HepG2 (cell line): ENCODE measurements around the gene SNRPB2. TPM values are rescaled to one million over a fixed set of nuclear protein-coding genes. Genes with fewer than 3 reads are reported as not detected.

Experiments used
- ATAC-seq: fragments of 200-7000 bp; cut with Tn5 transposase; 3 replicates; pipeline ENCODE4 v1.9.1; 2020; ENCODE audit warnings: mild to moderate bottlenecking, moderate library complexity
- BruUV-seq: library from RNA; stranded (reverse); fragments of 400-500 nt; replicated peaks from 2 replicates; lab custom pipeline; 2021; lab: Mats Ljungman, UMichigan
- CTCF ChIA-PET: fragments of 300-600 bp; formaldehyde crosslinking; extraction: SDS; loops from one replicate; lab custom pipeline; 2021; ENCODE audit warnings: low total read pairs, inconsistent platforms, low intra/inter-chr PET ratio; lab: Yijun Ruan, JAX
- POLR2A ChIA-PET: fragments of 350-600 bp; sonication (Branson Sonifier 250); formaldehyde crosslinking; loops from one replicate; lab custom pipeline; 2020; ENCODE audit warnings: antibody characterized with exemption, inconsistent platforms; lab: Yijun Ruan, JAX
- DNase-seq: peaks from one replicate; pipeline ENCODE4 v3.0.0-alpha.2; 2015; ENCODE audit warnings: low spot score
- FAIRE-seq: peaks from 3 replicates; lab custom pipeline; 2011; peaks lifted over from hg19 to GRCh38; lab: Jason Lieb, UNC
- H2AFZ ChIP-seq: one replicate; pipeline ENCODE4 v1.6.1; 2011; ENCODE audit warnings: low read length, inconsistent platforms
- H3K27ac ChIP-seq: fragments of 300-600 bp; 3 replicates; pipeline ENCODE4 v1.8.0; 2011; ENCODE audit warnings: mixed run types, mild to moderate bottlenecking, mixed read lengths, low read length, inconsistent platforms; ENCODE audit not compliant: insufficient read depth; ENCODE audit errors: extremely low read length
- H3K27me3 ChIP-seq, 2 experiments: fragments of 200-600 bp in 1 of 2; 2 replicates in 1 of 2; 3 replicates in 1 of 2; pipeline versions ENCODE4 v1.6.0 to v1.8.0; 2011; ENCODE audit warnings: low read length in 2 of 2, mild to moderate bottlenecking in 2 of 2, moderate library complexity in 2 of 2, inconsistent platforms in 1 of 2; ENCODE audit not compliant: insufficient read depth in 2 of 2, control insufficient read depth in 1 of 2
- H3K36me3 ChIP-seq, 2 experiments: fragments of 200-600 bp in 1 of 2; replicated peaks in 1 of 2; 2 replicates in 1 of 2; 3 replicates in 1 of 2; pipeline versions ENCODE4 v1.5.1 to v1.8.0; 2011; ENCODE audit warnings: low read length in 2 of 2, inconsistent platforms in 1 of 2; ENCODE audit not compliant: insufficient read depth in 2 of 2, control insufficient read depth in 1 of 2
- H3K4me1 ChIP-seq: 2 replicates; pipeline ENCODE4 v1.5.1; 2012; ENCODE audit warnings: low read length, inconsistent platforms; ENCODE audit not compliant: insufficient read depth
- H3K4me2 ChIP-seq: 2 replicates; pipeline ENCODE4 v1.6.0; 2011; ENCODE audit warnings: low read depth, low read length, inconsistent platforms
- H3K4me3 ChIP-seq, 3 experiments: fragments of 200-600 bp in 1 of 3; sonication (generic), shearing (Covaris generic) in 1 of 3; replicated peaks in 1 of 3; 2 replicates each; pipeline ENCODE4 v1.5.1; 2011 to 2016; ENCODE audit warnings: low read length in 3 of 3, inconsistent platforms in 2 of 3, low read depth in 2 of 3, mild to moderate bottlenecking in 2 of 3, control low read depth in 1 of 3, mixed read lengths in 1 of 3; ENCODE audit not compliant: insufficient read depth in 1 of 3
- H3K79me2 ChIP-seq: one replicate; pipeline ENCODE4 v1.6.1; 2011; ENCODE audit warnings: low read length, inconsistent platforms; ENCODE audit not compliant: insufficient read depth
- H3K9ac ChIP-seq: 2 replicates; pipeline ENCODE4 v1.6.0; 2011; ENCODE audit warnings: mild to moderate bottlenecking, low read depth, low read length, inconsistent platforms; ENCODE audit not compliant: insufficient read depth
- H3K9me3 ChIP-seq: 2 replicates; pipeline ENCODE4 v1.5.1; 2012; ENCODE audit warnings: mild to moderate bottlenecking, low read length
- H4K20me1 ChIP-seq: 2 replicates; pipeline ENCODE4 v1.6.0; 2011; ENCODE audit warnings: inconsistent platforms, mild to moderate bottlenecking, low read length, moderate library complexity; ENCODE audit not compliant: insufficient read depth
- AHDC1 ChIP-seq: sonication (generic); formaldehyde crosslinking; IDR thresholded peaks from 2 replicates; pipeline ENCODE4 v1.5.1; 2020; ENCODE audit warnings: mild to moderate bottlenecking, missing genetic modification reagents, borderline replicate concordance
- CCDC6 ChIP-seq: sonication (generic); formaldehyde crosslinking; IDR thresholded peaks from 2 replicates; pipeline ENCODE4 v1.8.1; 2022; ENCODE audit warnings: mild to moderate bottlenecking, missing genetic modification reagents, moderate library complexity
- EEA1 ChIP-seq: sonication (generic); formaldehyde crosslinking; IDR thresholded peaks from 2 replicates; pipeline ENCODE4 v1.5.1; 2020; ENCODE audit warnings: mild to moderate bottlenecking, missing genetic modification reagents, borderline replicate concordance
- HIVEP1 ChIP-seq: sonication (generic); formaldehyde crosslinking; IDR thresholded peaks from 2 replicates; pipeline ENCODE4 v1.4.0; 2020; ENCODE audit warnings: mild to moderate bottlenecking, missing genetic modification reagents
- ZNF17 ChIP-seq: sonication (generic); formaldehyde crosslinking; IDR thresholded peaks from 2 replicates; pipeline ENCODE4 v1.5.0; 2020; ENCODE audit warnings: mild to moderate bottlenecking, missing genetic modification reagents
- ZNF354B ChIP-seq: sonication (generic); formaldehyde crosslinking; IDR thresholded peaks from 2 replicates; pipeline ENCODE4 v1.8.0; 2022; ENCODE audit warnings: mild to moderate bottlenecking, missing genetic modification reagents
- WGBS: methylation state at CpG from one replicate; pipeline ENCODE4 v1.1.6; 2017; ENCODE audit warnings: low lambda C conversion rate; 5-methylcytosine and 5-hydroxymethylcytosine counted together
- in situ Hi-C: cut with HindIII; loops from 2 replicates; pipeline ENCODE4 v1.10.0; 2017; ENCODE audit warnings: low pct_unique_long_range_greater_than_20kb; ENCODE audit not compliant: extremely low pct_ligation_motif_present
- intact Hi-C: fragments of 100-400 bp; cut with micrococcal nuclease; formaldehyde crosslinking; loops from one replicate; pipeline ENCODE4 v1.10.0; 2022; ENCODE audit not compliant: unreplicated experiment
- polyA plus RNA-seq, 8 experiments: library from polyadenylated mRNA; depleted of rRNA in 3 of 8; stranded (reverse) in 7 of 8; unstranded in 1 of 8; fragments of >200 nt; fragmentation: Illumina TruSeq in 4 of 8; extraction: Trizol in 4 of 8; gene quantifications; 2 replicates each; pipeline versions ENCODE4 v1.2.1 to v1.2.3, GENCODE V29; 2011 to 2016; ENCODE audit warnings: low read depth in 4 of 8, missing spikeins in 1 of 8, mixed read lengths in 1 of 8; ENCODE audit not compliant: insufficient read depth in 1 of 8
- total RNA-seq, 5 experiments: library from RNA; depleted of rRNA; stranded (reverse); fragments of >200 nt; fragmentation: Illumina TruSeq; extraction: Trizol; gene quantifications; 2 replicates each; pipeline ENCODE4 v1.2.3, GENCODE V29; 2016; ENCODE audit warnings: low read depth in 1 of 5

Gene SNRPB2
- total and polyA plus RNA-seq, 2 of the 13 experiments (the other 11 are each of a cell fraction or from before 2014, with no cell fraction given): 107 to 204 TPM

GRCh38 chr20:16710781-16711180, 19.0 kb upstream of the SNRPB2 start:
- TF ChIP-seq AHDC1 (CRISPR knock-in tag) (no peak), ZNF17 (no peak), CCDC6 (no peak), HIVEP1 (CRISPR knock-in tag) (no peak), EEA1 (no peak), ZNF354B (CRISPR knock-in tag) (no peak)
- no peaks in the 10 kb centered on the region for H4K20me1 ChIP-seq
- H3K27ac ChIP-seq: no peak overlapping the region
- intact Hi-C loops (no loop called here), in situ Hi-C loops (no loop called here)
- no peaks in the 10 kb centered on the region for H3K36me3 ChIP-seq
- DNase-seq (no peak), ATAC-seq (no peak), FAIRE-seq (no peak)
- peaks cover 5 to 36% of the 10 kb centered on the region in 2 experiments; a peak in 3 of 5 replicates for H3K27me3 ChIP-seq
- no peaks in the 10 kb centered on the region for H3K79me2 ChIP-seq
- H3K4me3 ChIP-seq: no peak overlapping the region
- H3K9me3 ChIP-seq: peaks cover 11% of the 10 kb centered on the region
- ChIA-PET CTCF (no interaction called here), POLR2A (no interaction called here)
- BruUV-seq: no TSS peak
- peaks cover 19% of the 10 kb centered on the region for H3K4me1 ChIP-seq
- no peak overlapping the region for H3K4me2 ChIP-seq
- WGBS: 11% methylated on average over 3 of the region's 3 CpGs
- H2AFZ ChIP-seq: no peak overlapping the region
- H3K9ac ChIP-seq: no peak overlapping the region
